DMS 273 (cell line): ENCODE data around the gene HSF2.

Experiments used
- DNase-seq: peaks from one replicate; lab custom pipeline; 2025; ENCODE audit not compliant: unreplicated experiment; lab: John Stamatoyannopoulos, UW

HSF2 gene

DNA sequence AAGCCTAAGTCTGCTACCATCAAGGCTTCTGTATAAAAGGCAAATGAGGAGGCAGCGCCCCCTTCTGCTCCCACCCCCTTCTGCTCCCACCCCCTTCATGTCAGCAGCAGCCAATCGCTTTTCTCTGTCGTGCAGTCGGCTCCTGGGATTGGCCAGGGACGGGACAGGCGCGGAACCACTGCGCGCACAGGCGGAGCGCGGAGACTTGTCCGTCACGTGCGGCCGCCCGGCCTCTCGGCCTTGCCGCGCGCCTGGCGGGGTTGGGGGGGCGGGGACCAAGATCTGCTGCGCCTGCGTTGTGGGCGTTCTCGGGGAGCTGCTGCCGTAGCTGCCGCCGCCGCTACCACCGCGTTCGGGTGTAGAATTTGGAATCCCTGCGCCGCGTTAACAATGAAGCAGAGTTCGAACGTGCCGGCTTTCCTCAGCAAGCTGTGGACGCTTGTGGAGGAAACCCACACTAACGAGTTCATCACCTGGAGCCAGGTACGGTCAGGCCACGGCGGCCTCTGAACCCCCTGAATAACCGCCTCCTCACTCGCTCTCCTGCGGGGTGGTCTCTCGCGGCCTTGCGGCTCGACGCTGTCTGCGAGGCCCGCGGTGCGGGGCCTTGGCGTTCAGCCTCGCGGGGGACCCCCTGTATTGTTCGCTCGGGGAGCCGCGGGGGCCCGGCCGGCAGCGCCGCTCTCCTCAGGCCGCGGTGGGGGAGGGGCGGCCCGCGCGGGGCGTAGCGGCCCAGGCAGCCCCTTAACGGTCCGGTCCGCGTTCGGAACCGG, at the start of gene HSF2:
Gene HSF2 (plus strand): TSS at position 305 of the 773 bp plus-strand sequence. CDS start 86 bp downstream, at position 391.
- peak; percentile 98 for DNase-seq

DNA sequence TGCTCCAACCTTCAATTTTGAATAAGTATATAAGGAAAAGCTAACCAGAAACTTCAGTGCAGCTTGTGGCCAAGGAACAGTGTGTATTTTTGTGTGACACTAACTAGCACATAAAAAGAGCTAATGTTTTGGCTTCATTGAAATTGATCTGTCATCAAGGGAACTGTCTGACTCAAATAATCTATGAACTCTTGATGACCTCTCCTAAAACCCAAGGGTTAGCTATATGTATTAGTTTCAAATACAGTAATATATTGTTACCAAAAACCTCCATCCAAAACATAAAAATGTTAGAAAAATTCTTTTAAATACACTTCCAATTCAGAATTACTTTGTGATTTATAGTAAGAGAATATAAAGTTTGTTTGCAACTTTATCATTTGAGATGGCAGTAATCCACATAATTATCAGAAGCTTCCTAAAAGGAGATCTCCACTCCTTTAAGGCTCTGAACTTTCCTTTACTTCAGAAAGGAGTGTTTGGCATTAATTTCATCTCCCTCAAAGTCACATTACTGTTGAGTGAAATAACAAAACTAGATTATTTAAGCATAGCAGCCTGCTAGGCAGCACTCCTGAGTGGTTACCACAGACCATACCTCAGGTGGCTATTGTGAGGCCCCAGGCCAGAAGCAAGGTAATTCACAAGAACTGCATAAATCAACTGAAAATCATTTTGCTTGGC, 46.3 kb upstream of the HSF2 start:
- DNase-seq, result no peak

DNA sequence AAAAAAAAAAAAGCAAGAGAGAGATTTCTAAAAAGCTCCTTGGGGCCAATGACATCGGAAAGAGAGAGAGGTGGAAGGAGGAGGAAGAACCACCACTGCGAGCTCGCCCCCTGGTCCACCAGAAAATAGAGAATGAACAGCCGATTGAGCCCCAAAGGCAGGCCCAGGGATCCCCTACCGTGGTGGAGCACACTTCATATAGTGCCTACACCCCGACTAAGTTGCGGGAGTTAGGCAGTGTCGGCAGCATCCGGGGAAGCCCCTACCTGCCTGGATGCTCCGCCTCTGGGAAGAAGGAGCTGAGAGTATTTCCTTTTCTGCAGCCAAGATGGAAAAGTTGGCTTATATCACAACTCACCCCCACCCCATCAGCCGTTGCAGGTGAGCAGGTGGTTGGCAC, 38.6 kb upstream of the HSF2 start:
- no peak for DNase-seq

DNA sequence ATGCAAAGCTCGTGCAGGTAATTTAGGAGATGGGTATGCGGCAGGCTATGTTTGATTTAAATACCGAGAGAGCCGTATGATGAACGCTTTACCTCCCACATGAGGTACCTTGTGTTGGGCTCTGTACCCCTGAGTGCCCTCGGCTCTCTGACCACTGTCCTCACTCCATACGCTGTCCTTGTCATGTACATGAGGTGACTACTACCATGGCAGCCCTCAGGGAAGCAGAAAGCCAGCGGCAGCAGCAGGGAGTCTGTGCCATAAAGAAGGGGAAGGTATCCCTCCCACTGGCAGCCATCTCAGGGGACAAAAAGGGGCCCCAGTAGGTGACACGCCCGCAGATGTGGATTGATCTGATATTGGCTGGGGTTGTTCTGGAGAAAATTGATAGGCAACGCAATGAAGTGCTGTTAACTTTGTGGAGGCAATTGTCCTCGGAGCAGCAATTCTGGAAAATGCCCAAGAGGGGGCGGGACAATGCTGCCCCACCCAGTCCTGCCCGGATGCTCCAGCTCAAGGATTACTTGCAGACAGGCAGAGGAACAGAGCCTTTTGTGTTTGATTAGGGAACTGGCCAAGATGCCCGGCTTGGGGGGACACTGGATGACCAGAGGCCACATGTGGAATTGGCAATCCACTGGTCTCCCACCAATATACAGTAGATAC, 38.0 kb upstream of the HSF2 start:
- DNase-seq, result peak; percentile 12

- peak; percentile 92 for DNase-seq
These were observed 35.5 kb upstream of the HSF2 start for GRCh38 chr6:122363769-122364483.

DNA sequence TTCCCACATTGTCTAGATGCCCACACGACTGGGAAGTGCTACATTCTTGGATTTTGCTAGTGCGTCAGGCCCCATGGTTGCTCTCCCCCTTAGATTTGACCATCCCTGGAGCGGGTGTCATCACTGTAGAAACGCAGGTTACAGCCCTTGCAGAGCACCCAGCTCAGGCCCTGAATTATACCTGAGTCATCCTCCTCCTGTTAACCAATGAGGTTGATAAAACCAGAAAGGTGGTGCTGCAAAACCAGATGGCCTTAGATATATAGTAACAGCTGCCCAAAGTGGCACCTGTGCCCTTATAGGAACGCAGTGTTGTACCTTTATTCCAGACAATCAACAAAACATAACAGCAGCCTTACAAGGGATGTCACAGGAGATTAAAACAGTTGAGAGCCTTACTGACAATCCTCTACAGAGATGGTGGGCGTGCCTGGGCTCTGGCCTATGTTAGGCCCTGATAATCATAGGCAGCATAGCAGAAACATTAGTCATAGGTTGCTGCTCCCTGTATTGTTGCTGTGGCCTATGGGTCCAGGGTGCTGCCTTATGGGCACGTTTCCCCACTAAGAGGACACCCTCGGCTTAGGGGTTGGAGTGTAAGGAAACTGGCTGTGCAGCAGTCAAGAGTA, 33.6 kb upstream of the HSF2 start:
- DNase-seq, result no peak

DNA sequence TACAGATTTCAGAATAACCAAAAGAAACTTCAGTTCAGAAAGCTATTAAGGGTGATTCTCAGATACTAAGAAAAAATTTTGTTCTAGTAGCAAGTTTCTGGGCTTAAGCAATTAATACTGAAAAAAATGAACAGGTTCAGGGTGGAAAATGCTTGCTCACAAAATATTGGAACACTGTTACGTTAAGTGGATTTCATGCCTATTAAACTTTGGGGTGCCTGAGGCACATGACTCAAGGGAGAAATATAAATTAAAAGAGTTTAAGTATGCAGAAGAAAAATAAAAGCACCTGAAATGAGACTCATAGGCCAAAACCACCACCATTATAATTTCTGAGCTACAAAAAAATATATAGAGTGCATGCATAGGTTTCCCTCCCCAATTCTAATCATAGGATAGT, 32.3 kb upstream of the HSF2 start:
- no peak for DNase-seq

GRCh38 chr6:122369536-122369935, 29.9 kb upstream of the HSF2 start:
- no peak for DNase-seq

DNA sequence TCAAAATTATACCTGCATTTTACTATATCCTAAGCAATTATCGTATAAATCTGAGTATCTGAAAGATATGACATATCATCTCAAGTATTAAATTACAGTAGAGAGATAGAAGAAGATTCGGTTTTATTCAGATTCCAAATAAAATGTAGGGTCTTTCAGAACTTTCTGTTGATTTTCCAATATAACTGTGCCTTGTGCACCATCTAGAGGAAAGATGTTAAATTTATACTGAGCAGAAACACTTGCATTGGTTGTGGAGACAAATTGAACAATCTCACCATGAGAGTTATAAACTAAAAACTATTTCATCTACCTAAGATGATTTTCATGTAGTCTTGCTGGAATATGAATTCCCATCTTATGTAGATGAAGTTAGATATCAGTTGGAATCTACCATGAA, 26.8 kb upstream of the HSF2 start:
- DNase-seq, result peak; percentile 40

DNA sequence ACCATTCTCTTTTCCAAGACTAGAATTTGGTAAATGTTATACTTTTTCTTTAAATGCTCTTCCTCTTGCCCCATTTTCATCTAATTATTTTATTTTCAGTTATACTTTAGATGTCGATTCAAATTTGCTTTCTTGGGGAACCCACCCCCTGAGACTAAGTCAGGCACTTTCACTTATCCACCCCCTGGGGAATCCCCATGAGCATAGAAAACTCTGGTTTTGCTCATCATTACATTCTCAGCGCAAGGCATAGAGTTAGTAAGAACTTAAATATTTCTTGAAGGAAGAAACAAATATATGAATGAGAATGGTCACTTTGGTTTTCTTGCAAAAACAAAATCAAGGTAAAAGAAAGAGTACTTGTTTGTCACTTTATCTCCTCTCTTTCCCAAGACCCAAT, 25.1 kb upstream of the HSF2 start:
- DNase-seq, result no peak

DNA sequence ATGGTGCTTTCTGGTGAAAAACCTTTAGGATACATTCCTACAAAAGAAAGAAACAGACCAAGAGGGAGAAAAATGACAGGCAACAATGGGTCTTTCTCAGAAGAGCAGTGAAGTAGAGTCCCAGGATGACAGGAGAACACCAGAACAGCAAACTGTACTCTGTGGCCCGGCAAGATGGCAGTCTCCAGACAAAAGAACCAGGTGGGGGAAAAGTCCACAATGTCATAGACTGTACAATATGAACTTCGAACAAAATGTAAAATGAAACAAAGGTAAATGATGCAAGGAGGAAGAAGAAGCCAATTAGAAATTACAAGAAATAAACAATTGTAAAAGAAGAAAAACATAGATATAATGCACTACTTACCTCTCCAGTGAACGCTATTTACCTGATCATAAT, 23.2 kb upstream of the HSF2 start:
- DNase-seq, result no peak

DNA sequence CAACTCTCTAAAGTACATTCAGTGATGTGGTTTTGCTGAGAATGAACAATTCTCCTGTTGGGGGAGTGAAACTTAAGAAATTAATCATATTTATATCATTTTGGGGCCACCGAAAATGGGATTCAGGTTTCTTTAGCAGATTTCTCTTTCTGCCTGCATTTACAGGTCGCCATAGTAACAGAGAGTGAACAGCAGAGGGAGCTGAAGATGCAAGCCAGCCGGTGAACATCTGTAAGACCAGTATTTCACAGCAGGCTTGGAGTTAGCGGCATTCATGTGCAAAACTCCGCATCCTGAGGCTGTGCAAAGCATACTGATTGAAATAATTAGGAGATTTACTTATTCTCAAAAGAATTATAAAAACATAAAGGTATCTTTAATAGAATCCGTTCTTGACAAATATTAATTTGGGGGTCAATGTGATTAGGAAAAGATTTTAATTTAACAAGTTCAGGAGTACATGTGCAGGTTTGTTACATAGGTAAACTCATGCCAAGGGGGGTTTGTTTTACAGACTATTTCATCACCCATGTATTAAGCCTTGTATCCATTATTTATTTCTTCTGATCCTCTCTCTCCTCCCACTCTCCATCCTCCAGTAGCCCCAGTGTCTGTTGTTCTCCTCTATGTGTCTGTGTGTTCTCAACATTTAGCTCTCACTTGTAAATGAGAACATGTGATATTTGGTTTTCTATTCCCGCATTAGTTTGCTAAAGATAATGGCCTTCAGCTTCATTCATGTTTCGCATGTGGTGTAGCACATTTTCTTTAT, 17.8 kb upstream of the HSF2 start:
- peak; percentile 80 for DNase-seq

DNA sequence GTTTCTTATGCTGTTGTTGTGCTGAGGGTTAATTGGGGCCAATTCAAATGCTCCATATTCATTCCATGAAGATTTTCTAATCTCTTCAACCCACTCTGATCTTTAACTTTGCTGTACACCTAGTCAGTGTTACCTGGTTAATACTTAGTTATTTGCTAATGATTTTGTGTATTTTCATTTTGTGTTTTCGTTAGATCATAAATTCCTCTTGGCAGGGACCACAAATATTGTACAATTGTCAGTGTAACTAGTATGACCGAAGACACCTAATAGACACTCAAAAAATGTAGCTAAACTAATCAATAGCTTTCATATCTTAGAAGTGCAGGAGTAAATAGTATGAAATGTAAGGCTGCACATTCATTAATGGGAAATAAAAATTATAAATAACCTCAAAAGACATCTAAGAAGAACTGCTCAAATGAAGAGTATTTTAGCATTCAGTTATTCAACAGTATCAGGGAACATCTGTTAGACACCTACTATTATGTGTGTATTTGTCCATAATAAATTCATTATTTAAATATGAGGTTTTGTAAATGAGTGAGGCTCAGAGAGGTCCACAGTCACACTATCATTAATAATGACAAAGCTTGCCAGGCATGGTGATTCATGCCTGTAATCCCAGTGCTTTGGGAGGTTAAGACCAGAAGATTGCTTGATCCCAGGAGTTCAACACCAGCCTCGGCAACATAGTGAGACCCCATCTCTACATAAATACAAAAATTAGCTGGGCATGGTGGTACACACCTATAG, 13.4 kb upstream of the HSF2 start:
- no peak for DNase-seq

DNA sequence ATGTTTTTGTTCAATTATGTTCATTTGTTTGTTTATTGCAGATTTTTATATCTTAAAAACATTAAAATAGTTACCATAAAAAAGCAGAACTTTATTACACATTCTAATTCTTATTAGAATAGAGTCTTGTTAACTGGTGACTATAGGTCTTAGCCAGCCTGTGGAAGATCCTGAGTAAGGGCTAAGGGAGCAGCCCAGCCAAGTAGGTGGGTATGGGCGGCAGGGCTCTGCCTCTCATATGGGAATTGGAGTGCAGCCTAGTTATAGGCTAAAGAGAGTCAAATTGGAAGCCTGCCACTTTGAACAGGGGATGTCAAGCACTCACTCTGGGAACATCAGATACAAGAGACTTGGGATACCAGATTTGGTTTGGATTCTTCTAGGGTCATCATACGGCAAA, 10.5 kb upstream of the HSF2 start:
- DNase-seq, result no peak

- no peak for DNase-seq
These were observed 9.6 kb upstream of the HSF2 start for GRCh38 chr6:122389704-122390372.

GRCh38 chr6:122392564-122393350, 6.7 kb upstream of the HSF2 start:
- DNase-seq, result no peak

- DNase-seq, result no peak
These were observed 6.0 kb upstream of the HSF2 start for GRCh38 chr6:122393351-122393896.

GRCh38 chr6:122394016-122394415, 5.4 kb upstream of the HSF2 start:
- no peak for DNase-seq
